CD14-positive monocyte (primary cell): Measurements from ENCODE around the gene TAS1R2. TPM values are rescaled to one million over a fixed set of nuclear protein-coding genes. Genes with fewer than 3 reads are reported as not detected.

Source experiments
- DNase-seq, 3 donors: peaks; one replicate each; pipeline ENCODE4 v3.0.0-alpha.2; 2011 to 2022
- H2AFZ ChIP-seq: 2 replicates; pipeline ENCODE4 v1.6.0; 2012; ENCODE audit warnings: mild to moderate bottlenecking, low read depth, low read length, inconsistent platforms; ENCODE audit not compliant: insufficient read depth, poor library complexity, severe bottlenecking
- H3K27ac ChIP-seq, 2 donors: 1 replicate in 1 of 2; 2 replicates in 1 of 2; pipeline ENCODE4 v1.5.1; 2012 to 2013; ENCODE audit warnings: low read length in 2 of 2, control low read depth in 1 of 2, inconsistent platforms in 1 of 2, low read depth in 1 of 2, mild to moderate bottlenecking in 1 of 2
- H3K27me3 ChIP-seq, 2 donors: one replicate each; pipeline versions ENCODE4 v1.6.0 to v1.6.1; 2011 to 2013; ENCODE audit warnings: low read length in 2 of 2; ENCODE audit not compliant: control insufficient read depth in 2 of 2, insufficient read depth in 2 of 2
- H3K36me3 ChIP-seq, 2 donors: replicated peaks in 1 of 2; 1 replicate in 1 of 2; 2 replicates in 1 of 2; pipeline versions ENCODE4 v1.5.1 to v1.6.1; 2012 to 2013; ENCODE audit warnings: low read length in 2 of 2, control low read depth in 1 of 2, inconsistent platforms in 1 of 2, mild to moderate bottlenecking in 1 of 2; ENCODE audit not compliant: insufficient read depth in 2 of 2, control insufficient read depth in 1 of 2
- H3K4me1 ChIP-seq, 2 donors: 1 replicate in 1 of 2; 2 replicates in 1 of 2; pipeline versions ENCODE4 v1.5.1 to v1.6.1; 2012 to 2013; ENCODE audit warnings: low read length in 2 of 2, control low read depth in 1 of 2, inconsistent platforms in 1 of 2, mild to moderate bottlenecking in 1 of 2, moderate library complexity in 1 of 2; ENCODE audit not compliant: insufficient read depth in 2 of 2, control insufficient read depth in 1 of 2
- H3K4me2 ChIP-seq: replicated peaks from 2 replicates; pipeline ENCODE3; 2012; ENCODE audit warnings: low read length, moderate library complexity, mild to moderate bottlenecking; ENCODE audit not compliant: poor library complexity, severe bottlenecking; ENCODE audit errors: extremely low read depth
- H3K4me3 ChIP-seq, 3 experiments: fragments of 200-600 bp in 1 of 3; sonication (generic) in 1 of 3; replicated peaks in 1 of 3; 1 replicate in 2 of 3; 2 replicates in 1 of 3; pipeline ENCODE4 v1.5.1; 2011 to 2013; ENCODE audit warnings: low read length in 3 of 3, mild to moderate bottlenecking in 3 of 3, control low read depth in 2 of 3, low read depth in 2 of 3, inconsistent platforms in 1 of 3, moderate library complexity in 1 of 3
- H3K79me2 ChIP-seq: 2 replicates; pipeline ENCODE4 v1.6.0; 2012; ENCODE audit warnings: mild to moderate bottlenecking, control low read depth, inconsistent platforms, low read length, moderate library complexity; ENCODE audit not compliant: insufficient read depth
- H3K9ac ChIP-seq: 2 replicates; pipeline ENCODE4 v1.6.0; 2017; ENCODE audit warnings: low read length, mild to moderate bottlenecking; ENCODE audit not compliant: insufficient read depth, poor library complexity, severe bottlenecking
- H3K9me3 ChIP-seq, 2 donors: replicated peaks in 1 of 2; 1 replicate in 1 of 2; 2 replicates in 1 of 2; pipeline versions ENCODE4 v1.5.1 to v1.6.1; 2012 to 2013; ENCODE audit warnings: low read length in 2 of 2, control low read depth in 1 of 2; ENCODE audit not compliant: control insufficient read depth in 1 of 2, insufficient read depth in 1 of 2
- H4K20me1 ChIP-seq: 2 replicates; pipeline ENCODE4 v1.6.0; 2012; ENCODE audit warnings: mild to moderate bottlenecking, low read length, control low read depth, moderate library complexity; ENCODE audit not compliant: insufficient read depth
- H3K27ac Mint-ChIP-seq, 7 donors: one replicate each; pipeline ENCODE4 v1.8.0; 2020; ENCODE audit warnings: mild to moderate bottlenecking in 7 of 7, mixed read lengths in 7 of 7, moderate library complexity in 6 of 7, inconsistent platforms in 2 of 7
- H3K27me3 Mint-ChIP-seq, 3 donors: one replicate each; pipeline ENCODE4 v1.8.0; 2021 to 2022; ENCODE audit warnings: low read depth in 3 of 3, mild to moderate bottlenecking in 3 of 3, mixed read lengths in 3 of 3, moderate library complexity in 3 of 3, inconsistent platforms in 1 of 3
- H3K36me3 Mint-ChIP-seq, 2 donors: one replicate each; pipeline ENCODE4 v1.8.0; 2020; ENCODE audit warnings: mixed read lengths in 2 of 2, inconsistent platforms in 1 of 2, mild to moderate bottlenecking in 1 of 2
- H3K4me1 Mint-ChIP-seq: one replicate; pipeline ENCODE4 v1.8.0; 2020; ENCODE audit warnings: mild to moderate bottlenecking, mixed read lengths
- H3K4me3 Mint-ChIP-seq, 2 donors: one replicate each; pipeline ENCODE4 v1.8.0; 2020; ENCODE audit warnings: mild to moderate bottlenecking in 2 of 2, mixed read lengths in 2 of 2, moderate library complexity in 1 of 2
- H3K9me3 Mint-ChIP-seq, 7 donors: one replicate each; pipeline ENCODE4 v1.8.0; 2020 to 2022; ENCODE audit warnings: mixed read lengths in 7 of 7, mild to moderate bottlenecking in 6 of 7, moderate library complexity in 6 of 7, inconsistent platforms in 2 of 7
- WGBS: methylation state at CpG from one replicate; pipeline ENCODE4 v1.1.5; 2013; ENCODE audit warnings: missing lambda C conversion rate; ENCODE audit not compliant: insufficient coverage; 5-methylcytosine and 5-hydroxymethylcytosine counted together
- intact Hi-C, 2 donors: fragments of 100-400 bp; cut with micrococcal nuclease; formaldehyde crosslinking; loops; one replicate each; pipeline versions ENCODE4 v1.15.0 to v1.15.1; 2023
- polyA plus RNA-seq, 3 donors: library from polyadenylated mRNA; depleted of rRNA in 1 of 3; unstranded in 2 of 3; stranded (reverse) in 1 of 3; fragments of 300-500 nt in 2 of 3; fragments of >200 nt in 1 of 3; fragmentation: Illumina TruSeq in 2 of 3; gene quantifications; 1 replicate in 2 of 3; 2 replicates in 1 of 3; pipeline ENCODE4 v1.2.3, GENCODE V29; 2012 to 2021
- TF ChIP-seq, protein P1 (sequence below): fragments of 200-600 bp; IDR thresholded peaks from one replicate; pipeline ENCODE4 v1.8.0; 2022; ENCODE audit warnings: antibody characterized with exemption, mild to moderate bottlenecking

Gene TAS1R2
- polyA plus RNA-seq, 3 donors, result not detected

DNA sequence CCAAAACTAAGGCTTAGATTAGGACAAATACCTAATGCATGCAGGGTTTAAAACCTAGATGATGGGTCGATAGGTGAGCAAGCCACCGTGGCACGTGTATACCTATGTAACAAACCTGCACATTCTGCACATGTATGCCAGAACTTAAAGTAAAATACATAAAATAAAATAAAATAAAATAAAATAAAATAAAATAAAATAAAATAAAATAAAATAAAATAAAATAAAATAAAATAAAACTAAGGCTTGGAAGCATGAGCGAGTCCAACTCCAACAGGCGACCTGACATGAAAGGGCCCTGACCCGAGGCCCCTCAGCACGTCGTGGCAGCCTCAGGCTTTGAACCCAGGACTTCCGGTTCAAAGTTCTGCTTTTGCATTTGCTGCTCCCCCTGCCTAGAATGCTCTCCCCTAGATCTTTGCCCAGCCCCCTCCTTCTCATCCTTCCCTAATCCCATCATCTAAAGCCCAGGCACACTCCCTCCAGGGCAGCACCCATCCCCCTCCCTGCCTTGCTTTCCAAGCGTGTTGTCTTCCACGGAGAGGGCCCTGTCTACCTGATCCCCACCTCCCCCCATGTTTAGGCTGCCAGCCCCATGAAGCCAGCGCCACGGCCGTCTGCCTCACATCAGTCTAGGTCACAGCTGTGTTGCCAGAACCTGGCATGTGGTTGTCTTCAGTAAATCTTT lies 64.3 kb downstream of the TAS1R2 start:
- no peaks in the 10 kb centered on the region for H3K27me3 ChIP-seq
- WGBS, result 62% methylated on average over 7 of the region's 14 CpGs
- no peak overlapping the region for H3K4me3 Mint-ChIP-seq
- no peak overlapping the region for H3K27ac Mint-ChIP-seq
- no peak overlapping the region for H3K27ac ChIP-seq
- H3K4me1 ChIP-seq, result no peaks in the 10 kb centered on the region
- H3K4me2 ChIP-seq, result no peak overlapping the region
- H2AFZ ChIP-seq, result no peak overlapping the region
- H3K79me2 ChIP-seq, result no peaks in the 10 kb centered on the region
- intact Hi-C loops, result no loop called here
- peaks cover 0 to 7% (median 3%) of the 10 kb centered on the region in 7 donors for H3K9me3 Mint-ChIP-seq
- H3K27me3 Mint-ChIP-seq, result peaks cover 7 to 15% (median 13%) of the 10 kb centered on the region in 3 donors
- H3K9me3 ChIP-seq, result peaks cover 0 to 7% of the 10 kb centered on the region in 2 donors
- H3K4me3 ChIP-seq, result no peak overlapping the region
- no peak overlapping the region for H3K9ac ChIP-seq
- no peaks in the 10 kb centered on the region for H3K4me1 Mint-ChIP-seq
- no peak for DNase-seq
- TF ChIP-seq, protein P1, sequence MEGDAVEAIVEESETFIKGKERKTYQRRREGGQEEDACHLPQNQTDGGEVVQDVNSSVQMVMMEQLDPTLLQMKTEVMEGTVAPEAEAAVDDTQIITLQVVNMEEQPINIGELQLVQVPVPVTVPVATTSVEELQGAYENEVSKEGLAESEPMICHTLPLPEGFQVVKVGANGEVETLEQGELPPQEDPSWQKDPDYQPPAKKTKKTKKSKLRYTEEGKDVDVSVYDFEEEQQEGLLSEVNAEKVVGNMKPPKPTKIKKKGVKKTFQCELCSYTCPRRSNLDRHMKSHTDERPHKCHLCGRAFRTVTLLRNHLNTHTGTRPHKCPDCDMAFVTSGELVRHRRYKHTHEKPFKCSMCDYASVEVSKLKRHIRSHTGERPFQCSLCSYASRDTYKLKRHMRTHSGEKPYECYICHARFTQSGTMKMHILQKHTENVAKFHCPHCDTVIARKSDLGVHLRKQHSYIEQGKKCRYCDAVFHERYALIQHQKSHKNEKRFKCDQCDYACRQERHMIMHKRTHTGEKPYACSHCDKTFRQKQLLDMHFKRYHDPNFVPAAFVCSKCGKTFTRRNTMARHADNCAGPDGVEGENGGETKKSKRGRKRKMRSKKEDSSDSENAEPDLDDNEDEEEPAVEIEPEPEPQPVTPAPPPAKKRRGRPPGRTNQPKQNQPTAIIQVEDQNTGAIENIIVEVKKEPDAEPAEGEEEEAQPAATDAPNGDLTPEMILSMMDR, result no peak
- H3K36me3 ChIP-seq, result no peaks in the 10 kb centered on the region
- no peaks in the 10 kb centered on the region for H3K36me3 Mint-ChIP-seq
- H4K20me1 ChIP-seq, result no peaks in the 10 kb centered on the region

DNA sequence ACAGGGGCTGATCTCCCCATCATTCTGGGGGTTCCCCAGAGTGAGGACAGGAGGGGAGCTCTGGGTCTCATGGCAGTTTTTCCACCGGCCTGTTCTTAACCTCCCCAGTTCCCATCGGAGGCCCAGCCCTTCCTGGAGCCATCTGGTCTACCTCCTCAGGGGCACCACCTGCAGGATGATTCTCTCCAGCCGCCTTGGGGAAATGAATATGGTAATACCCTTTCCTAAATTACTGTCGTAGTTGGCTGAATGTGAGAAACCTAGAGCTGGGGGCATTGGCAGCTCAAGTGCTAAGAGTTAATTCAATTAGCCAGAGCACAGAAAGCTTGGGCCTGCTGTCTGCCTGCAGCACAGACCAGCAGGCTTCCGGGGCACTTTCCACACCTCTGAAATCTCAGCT lies 64.9 kb downstream of the TAS1R2 start:
- no peak overlapping the region for H3K4me2 ChIP-seq

More for the DNA sequence above, 64.9 kb downstream of the TAS1R2 start:
- peaks cover 0 to 7% of the 10 kb centered on the region in 2 donors for H3K9me3 ChIP-seq
- no peaks in the 10 kb centered on the region for H3K36me3 Mint-ChIP-seq
- peaks cover 0 to 2% of the 10 kb centered on the region in 2 donors for H3K27me3 ChIP-seq
- H3K4me3 Mint-ChIP-seq, result no peak overlapping the region
- H3K79me2 ChIP-seq, result no peaks in the 10 kb centered on the region
- H3K27ac Mint-ChIP-seq, result no peak overlapping the region
- no peak overlapping the region for H3K27ac ChIP-seq
- TF ChIP-seq, protein P1, result no peak
- peaks cover 0 to 7% (median 3%) of the 10 kb centered on the region in 7 donors for H3K9me3 Mint-ChIP-seq
- no peak overlapping the region for H3K9ac ChIP-seq
- H3K4me1 Mint-ChIP-seq, result no peaks in the 10 kb centered on the region
- 79% methylated on average over 2 of the region's 5 CpGs for WGBS
- H3K4me1 ChIP-seq, result no peaks in the 10 kb centered on the region
- intact Hi-C loops, result no loop called here
- no peak overlapping the region for H2AFZ ChIP-seq
- H3K4me3 ChIP-seq, result no peak overlapping the region
- H3K27me3 Mint-ChIP-seq, result peaks cover 8 to 17% (median 14%) of the 10 kb centered on the region in 3 donors
- H3K36me3 ChIP-seq, result no peaks in the 10 kb centered on the region
- H4K20me1 ChIP-seq, result no peaks in the 10 kb centered on the region
- DNase-seq, result no peak
